HUES6 (cell line): ENCODE results near the gene PCGF2.
"Not testable (repeated sequence)": the region's sequence is repeated elsewhere in the genome, so short reads cannot be mapped to it uniquely, and the experiment has no call there.

Experiments
- H3K27ac ChIP-seq: 2 replicates; pipeline ENCODE4 v1.7.0; 2013; ENCODE audit warnings: low read depth, mild to moderate bottlenecking, low read length, inconsistent platforms
- H3K27me3 ChIP-seq: 2 replicates; pipeline ENCODE4 v1.6.1; 2013; ENCODE audit warnings: low read length; ENCODE audit not compliant: control insufficient read depth, insufficient read depth
- H3K36me3 ChIP-seq: 2 replicates; pipeline ENCODE4 v1.6.1; 2013; ENCODE audit warnings: low read length; ENCODE audit not compliant: control insufficient read depth, insufficient read depth
- H3K4me1 ChIP-seq: 2 replicates; pipeline ENCODE4 v1.6.1; 2013; ENCODE audit warnings: low read length; ENCODE audit not compliant: control insufficient read depth, insufficient read depth
- H3K4me3 ChIP-seq: 2 replicates; pipeline ENCODE4 v1.5.1; 2013; ENCODE audit warnings: low read depth, low read length
- H3K9ac ChIP-seq: one replicate; pipeline ENCODE4 v1.6.1; 2013; ENCODE audit warnings: mild to moderate bottlenecking, low read length
- H3K9me3 ChIP-seq: 2 replicates; pipeline ENCODE4 v1.6.1; 2013; ENCODE audit warnings: low read depth, low read length; ENCODE audit not compliant: control insufficient read depth, insufficient read depth

The PCGF2 gene

GRCh38 chr17:38727736-38728135 is 20.4 kb downstream of the PCGF2 start:
- no peaks in the 10 kb centered on the region for H3K9me3 ChIP-seq
- H3K9ac ChIP-seq = no peak overlapping the region
- H3K4me3 ChIP-seq = no peak overlapping the region
- peaks cover 10% of the 10 kb centered on the region; the same call in 1 of the 2 replicates for H3K36me3 ChIP-seq
- H3K4me1 ChIP-seq = peaks cover 24% of the 10 kb centered on the region
- H3K27ac ChIP-seq = no peak overlapping the region
- H3K27me3 ChIP-seq = peaks cover 7% of the 10 kb centered on the region; the same call in 1 of the 2 replicates

- Histone ChIP-seq H3K4me1 (peaks cover 15% of the 10 kb centered on the region), H3K27me3 (peaks cover 11% of the 10 kb centered on the region; the same call in 1 of the 2 replicates)
- H3K27ac ChIP-seq, H3K9me3 ChIP-seq, H3K4me3 ChIP-seq, H3K36me3 ChIP-seq, H3K9ac ChIP-seq: not testable (repeated sequence)
These were observed 22.0 kb downstream of the PCGF2 start for GRCh38 chr17:38726145-38726544.

GRCh38 chr17:38725066-38725465 is 23.1 kb downstream of the PCGF2 start:
- peaks cover 15% of the 10 kb centered on the region; the same call in 1 of the 2 replicates for H3K4me1 ChIP-seq

GRCh38 chr17:38724337-38724988 is 23.7 kb downstream of the PCGF2 start:
- Histone ChIP-seq H3K4me1 (peaks cover 18% of the 10 kb centered on the region; the same call in 1 of the 2 replicates), H3K4me3 (no peak overlapping the region), H3K36me3 (peaks cover 10% of the 10 kb centered on the region; the same call in 1 of the 2 replicates), H3K27me3 (peaks cover 18% of the 10 kb centered on the region; the same call in 1 of the 2 replicates), H3K9me3 (no peaks in the 10 kb centered on the region), H3K27ac (no peak overlapping the region), H3K9ac (no peak overlapping the region)

More at GRCh38 chr17:38725066-38725465, 23.1 kb downstream of the PCGF2 start:
- Histone ChIP-seq H3K4me3 (no peak overlapping the region), H3K9me3 (no peaks in the 10 kb centered on the region), H3K27me3 (peaks cover 19% of the 10 kb centered on the region; the same call in 1 of the 2 replicates), H3K27ac (no peak overlapping the region), H3K36me3 (peaks cover 10% of the 10 kb centered on the region; the same call in 1 of the 2 replicates), H3K9ac (no peak overlapping the region)

GRCh38 chr17:38721802-38722201 is 26.3 kb downstream of the PCGF2 start:
- Histone ChIP-seq H3K36me3 (peaks cover 13% of the 10 kb centered on the region; the same call in 1 of the 2 replicates), H3K4me1 (peaks cover 22% of the 10 kb centered on the region), H3K27me3 (peaks cover 12% of the 10 kb centered on the region; the same call in 1 of the 2 replicates), H3K27ac (no peak overlapping the region), H3K4me3 (no peak overlapping the region), H3K9ac (no peak overlapping the region), H3K9me3 (no peaks in the 10 kb centered on the region)

GRCh38 chr17:38720941-38721340 is 27.2 kb downstream of the PCGF2 start:
- Histone ChIP-seq H3K27ac (no peak overlapping the region), H3K9ac (no peak overlapping the region), H3K4me3 (no peak overlapping the region), H3K36me3 (peaks cover 17% of the 10 kb centered on the region; the same call in 1 of the 2 replicates), H3K9me3 (no peaks in the 10 kb centered on the region), H3K27me3 (peaks cover 12% of the 10 kb centered on the region; the same call in 1 of the 2 replicates), H3K4me1 (peaks cover 24% of the 10 kb centered on the region)

- H3K9ac ChIP-seq = peak overlapping the region; percentile 37
- H3K27ac ChIP-seq = no peak overlapping the region; the same call in 1 of the 2 replicates
- H3K9me3 ChIP-seq = no peaks in the 10 kb centered on the region
- H3K36me3 ChIP-seq = peaks cover 20% of the 10 kb centered on the region; the same call in 1 of the 2 replicates
- peaks cover 12% of the 10 kb centered on the region; the same call in 1 of the 2 replicates for H3K27me3 ChIP-seq
- H3K4me1 ChIP-seq = peaks cover 33% of the 10 kb centered on the region
- H3K4me3 ChIP-seq = peak overlapping the region; percentile 64
These were observed 28.0 kb downstream of the PCGF2 start for GRCh38 chr17:38719943-38720641.

GRCh38 chr17:38719289-38719942 is 28.7 kb downstream of the PCGF2 start:
- peak overlapping the region; percentile 37 for H3K9ac ChIP-seq
- H3K27ac ChIP-seq = no peak overlapping the region; the same call in 1 of the 2 replicates
- peaks cover 34% of the 10 kb centered on the region for H3K4me1 ChIP-seq
- H3K36me3 ChIP-seq = peaks cover 19% of the 10 kb centered on the region; the same call in 1 of the 2 replicates
- H3K9me3 ChIP-seq = no peaks in the 10 kb centered on the region
- peak overlapping the region; percentile 64 for H3K4me3 ChIP-seq
- peaks cover 12% of the 10 kb centered on the region; the same call in 1 of the 2 replicates for H3K27me3 ChIP-seq

- Histone ChIP-seq H3K27me3 (peaks cover 12% of the 10 kb centered on the region; the same call in 1 of the 2 replicates), H3K36me3 (peaks cover 38% of the 10 kb centered on the region), H3K4me1 (peaks cover 39% of the 10 kb centered on the region), H3K27ac (no peak overlapping the region), H3K9me3 (no peaks in the 10 kb centered on the region), H3K9ac (no peak overlapping the region), H3K4me3 (no peak overlapping the region)
These were observed 30.9 kb downstream of the PCGF2 start for GRCh38 chr17:38717139-38717745.

- Histone ChIP-seq H3K9ac (no peak overlapping the region), H3K4me3 (no peak overlapping the region), H3K4me1 (peaks cover 42% of the 10 kb centered on the region), H3K9me3 (no peaks in the 10 kb centered on the region), H3K36me3 (peaks cover 45% of the 10 kb centered on the region), H3K27ac (no peak overlapping the region), H3K27me3 (peaks cover 11% of the 10 kb centered on the region; the same call in 1 of the 2 replicates)
These were observed 31.6 kb downstream of the PCGF2 start for GRCh38 chr17:38716368-38717005.
